ENCODE measurements around the gene COL6A5.
"Not testable (repeated sequence)": the region's sequence is repeated elsewhere in the genome, so short reads cannot be mapped to it uniquely, and the experiment has no call there.

DNA sequence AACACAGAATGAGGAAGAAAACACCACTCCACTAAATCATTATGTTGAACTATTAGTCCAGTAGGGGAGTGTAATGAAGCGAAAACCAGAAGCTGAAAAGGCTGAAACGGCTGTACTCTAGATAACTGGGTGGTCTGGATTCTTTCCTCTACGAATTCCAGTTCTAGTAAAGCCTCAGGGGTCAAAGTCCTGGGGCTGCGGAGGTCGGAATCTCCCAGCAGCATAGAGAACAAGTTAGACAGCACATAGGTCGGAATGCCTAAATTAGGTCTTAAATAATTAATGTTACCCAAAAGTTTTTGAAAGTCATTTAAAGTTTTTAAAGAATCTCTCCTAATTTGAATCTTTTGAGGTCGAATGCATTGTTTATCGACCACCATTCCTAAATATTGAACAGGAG is 102.7 kb downstream of the COL6A5 start:
- TF ChIP-seq, protein P1, sequence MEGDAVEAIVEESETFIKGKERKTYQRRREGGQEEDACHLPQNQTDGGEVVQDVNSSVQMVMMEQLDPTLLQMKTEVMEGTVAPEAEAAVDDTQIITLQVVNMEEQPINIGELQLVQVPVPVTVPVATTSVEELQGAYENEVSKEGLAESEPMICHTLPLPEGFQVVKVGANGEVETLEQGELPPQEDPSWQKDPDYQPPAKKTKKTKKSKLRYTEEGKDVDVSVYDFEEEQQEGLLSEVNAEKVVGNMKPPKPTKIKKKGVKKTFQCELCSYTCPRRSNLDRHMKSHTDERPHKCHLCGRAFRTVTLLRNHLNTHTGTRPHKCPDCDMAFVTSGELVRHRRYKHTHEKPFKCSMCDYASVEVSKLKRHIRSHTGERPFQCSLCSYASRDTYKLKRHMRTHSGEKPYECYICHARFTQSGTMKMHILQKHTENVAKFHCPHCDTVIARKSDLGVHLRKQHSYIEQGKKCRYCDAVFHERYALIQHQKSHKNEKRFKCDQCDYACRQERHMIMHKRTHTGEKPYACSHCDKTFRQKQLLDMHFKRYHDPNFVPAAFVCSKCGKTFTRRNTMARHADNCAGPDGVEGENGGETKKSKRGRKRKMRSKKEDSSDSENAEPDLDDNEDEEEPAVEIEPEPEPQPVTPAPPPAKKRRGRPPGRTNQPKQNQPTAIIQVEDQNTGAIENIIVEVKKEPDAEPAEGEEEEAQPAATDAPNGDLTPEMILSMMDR (conservative IDR thresholded peaks at IDR 0.05 in 1 of 2, IDR thresholded peaks at IDR 0.05 in 1 of 2; ENCODE audit: extremely low read depth in 1 of 2, insufficient read depth in 1 of 2, low read depth in 1 of 2, low read length in 2 of 2): not testable (repeated sequence)
- TF ChIP-seq EZH2 (IDR thresholded peaks at IDR 0.05; ENCODE audit: borderline replicate concordance, low read length): not testable (repeated sequence)
